GM23338 (cell line): Measurements from ENCODE around the gene MKRN2. TPM values are rescaled to one million over a fixed set of nuclear protein-coding genes. Genes with fewer than 3 reads are reported as not detected.

Experiments used
- ATAC-seq: fragments of 200-7000 bp; cut with Tn5 transposase; 3 replicates; pipeline ENCODE4 v1.9.1; 2020
- DNase-seq: peaks from one replicate; pipeline ENCODE4 v3.0.0-alpha.2; 2015; ENCODE audit warnings: low spot score
- H2AFZ ChIP-seq: fragments of 200-600 bp; sonication (generic); 2 replicates; pipeline ENCODE4 v1.8.0; 2016; ENCODE audit warnings: antibody characterized with exemption, mild to moderate bottlenecking, moderate library complexity
- H3F3A ChIP-seq: fragments of 200-600 bp; sonication (generic); replicated peaks from 2 replicates; pipeline ENCODE4 v1.8.0; 2017; ENCODE audit warnings: antibody characterized with exemption, mixed run types, low read depth
- H3K27ac ChIP-seq: fragments of 200-600 bp; sonication (generic); 2 replicates; pipeline ENCODE4 v1.6.1; 2016; ENCODE audit warnings: low read depth
- H3K27me3 ChIP-seq: fragments of 200-600 bp; sonication (generic); 2 replicates; pipeline ENCODE4 v1.8.0; 2016; ENCODE audit warnings: mild to moderate bottlenecking, mixed run types, moderate library complexity; ENCODE audit not compliant: insufficient read depth
- H3K36me3 ChIP-seq: fragments of 200-600 bp; sonication (generic); 2 replicates; pipeline ENCODE4 v1.8.0; 2016; ENCODE audit warnings: mild to moderate bottlenecking; ENCODE audit not compliant: insufficient read depth
- H3K4me1 ChIP-seq: fragments of 200-600 bp; sonication (generic); 2 replicates; pipeline ENCODE4 v1.8.0; 2016; ENCODE audit warnings: mild to moderate bottlenecking, moderate library complexity; ENCODE audit not compliant: insufficient read depth
- H3K4me2 ChIP-seq: fragments of 200-600 bp; sonication (generic); 2 replicates; pipeline ENCODE4 v1.7.1; 2017; ENCODE audit warnings: mixed run types
- H3K4me3 ChIP-seq: fragments of 200-600 bp; sonication (generic); 2 replicates; pipeline ENCODE4 v1.6.1; 2016; ENCODE audit warnings: mixed run types
- H3K79me2 ChIP-seq: fragments of 200-600 bp; sonication (generic); replicated peaks from 2 replicates; pipeline ENCODE4 v1.8.0; 2017; ENCODE audit warnings: mild to moderate bottlenecking; ENCODE audit not compliant: insufficient read depth
- H3K9me2 ChIP-seq: fragments of 200-600 bp; sonication (generic); 2 replicates; pipeline ENCODE4 v1.8.0; 2017; ENCODE audit not compliant: insufficient read depth
- H4K20me1 ChIP-seq: fragments of 200-600 bp; sonication (generic); replicated peaks from 2 replicates; pipeline ENCODE4 v1.8.0; 2017; ENCODE audit warnings: mild to moderate bottlenecking; ENCODE audit not compliant: insufficient read depth
- H3K27ac Mint-ChIP-seq: 2 replicates; pipeline ENCODE4 v1.8.0; 2020; ENCODE audit warnings: inconsistent platforms, mild to moderate bottlenecking, moderate library complexity, mixed read lengths
- H3K27me3 Mint-ChIP-seq: 3 replicates; pipeline ENCODE4 v1.8.0; 2022; ENCODE audit warnings: low read depth, mild to moderate bottlenecking, moderate library complexity, mixed read lengths, inconsistent platforms; ENCODE audit not compliant: insufficient read depth, poor library complexity
- H3K36me3 Mint-ChIP-seq: 3 replicates; pipeline ENCODE4 v1.8.0; 2021; ENCODE audit warnings: low read depth, mild to moderate bottlenecking, inconsistent platforms, moderate library complexity, mixed read lengths
- H3K4me1 Mint-ChIP-seq: 3 replicates; pipeline ENCODE4 v1.8.0; 2020; ENCODE audit warnings: mild to moderate bottlenecking, inconsistent platforms, mixed read lengths
- H3K4me3 Mint-ChIP-seq: 3 replicates; pipeline ENCODE4 v1.8.0; 2021; ENCODE audit warnings: moderate library complexity, mild to moderate bottlenecking, inconsistent platforms, mixed read lengths
- H3K9me3 Mint-ChIP-seq: 3 replicates; pipeline ENCODE4 v1.8.0; 2020; ENCODE audit warnings: moderate library complexity, mild to moderate bottlenecking, inconsistent platforms, mixed read lengths
- CREB1 ChIP-seq: fragments of 250-450 bp; sonication (Bioruptor Pico); IDR thresholded peaks from 2 replicates; pipeline ENCODE4 v1.5.0; 2020; ENCODE audit warnings: low read depth, mild to moderate bottlenecking, moderate library complexity
- JUNB ChIP-seq: IDR thresholded peaks from one replicate; pipeline ENCODE4 v1.6.1; 2016; ENCODE audit warnings: antibody characterized with exemption; ENCODE audit not compliant: unreplicated experiment
- ZNF331 ChIP-seq: fragments of 250-450 bp; sonication (Bioruptor Pico); IDR thresholded peaks from 2 replicates; pipeline ENCODE4 v1.5.0; 2020; ENCODE audit warnings: low read depth, mild to moderate bottlenecking, moderate library complexity
- polyA plus RNA-seq: library from polyadenylated mRNA; unstranded; fragments of >200 nt; fragmentation: Nextera tagmentation; extraction: Ambion mirVana; gene quantifications from 2 replicates; pipeline ENCODE4 v1.2.1, GENCODE V29; 2016
- total RNA-seq: library from RNA; depleted of rRNA; stranded (reverse); fragments of >200 nt; shearing (Covaris generic); gene quantifications from 2 replicates; pipeline ENCODE4 v1.2.3, GENCODE V29; 2014
- TF ChIP-seq, protein P1 (sequence below): IDR thresholded peaks from 2 replicates; pipeline ENCODE4 v1.6.1; 2016; ENCODE audit warnings: antibody characterized with exemption
- TF ChIP-seq, protein P2 (sequence below): fragments of 250-450 bp; sonication (Bioruptor Pico); IDR thresholded peaks from 2 replicates; pipeline ENCODE4 v1.5.0; 2020; ENCODE audit warnings: mild to moderate bottlenecking, moderate library complexity
- TF ChIP-seq, protein P3 (sequence below): IDR thresholded peaks from one replicate; pipeline ENCODE4 v1.6.1; 2018; ENCODE audit warnings: antibody characterized with exemption; ENCODE audit not compliant: unreplicated experiment

MKRN2 gene
- total and polyA plus RNA-seq, 2 experiments from 2014 or later = 11.4 to 24.6 TPM

DNA sequence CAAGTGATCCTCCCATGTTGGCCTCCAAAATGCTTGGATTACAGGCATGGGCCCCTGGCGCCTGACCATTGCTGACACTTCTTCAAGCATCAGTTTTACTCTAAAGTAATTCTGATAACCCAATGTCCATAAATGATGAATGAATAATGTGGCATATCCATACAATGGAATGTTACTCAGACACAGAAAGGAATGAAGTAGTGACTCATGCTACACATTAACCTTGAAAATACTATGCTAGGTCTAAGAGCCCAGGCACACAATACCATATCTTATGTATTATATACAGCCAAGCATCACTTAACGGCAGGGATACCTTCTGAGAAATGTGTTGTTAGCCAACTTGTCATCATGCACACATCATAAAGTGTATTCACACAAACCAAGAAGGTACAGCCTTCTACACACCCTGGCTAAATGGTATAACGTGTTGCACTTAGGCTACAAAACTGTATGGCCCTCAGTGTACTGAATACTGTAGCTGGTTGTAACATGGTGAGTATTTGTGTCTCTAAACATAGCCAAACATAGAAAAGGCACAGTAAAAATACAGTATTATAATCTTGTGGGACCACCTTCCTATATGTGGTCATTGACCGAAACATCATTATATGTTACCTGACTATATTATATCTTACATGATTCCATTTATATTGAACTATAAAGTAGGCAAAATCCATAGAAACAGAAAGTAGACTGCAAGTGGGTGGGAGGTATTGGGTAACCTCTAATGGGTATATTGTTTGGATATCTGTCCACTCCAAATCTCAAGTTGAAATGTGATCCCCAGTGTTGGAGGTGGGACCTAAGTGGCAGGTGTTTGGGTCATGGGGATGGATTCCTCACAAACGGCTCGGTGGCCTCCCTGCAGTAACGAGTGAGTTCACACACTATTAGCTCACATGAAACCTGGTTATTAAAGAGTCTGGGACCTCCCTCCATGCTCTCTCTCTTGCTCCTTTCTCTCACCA, 31.4 kb downstream of the MKRN2 start:
- H3K4me3 Mint-ChIP-seq = no peak overlapping the region
- no peaks in the 10 kb centered on the region for H3K9me3 Mint-ChIP-seq
- Histone ChIP-seq H3K4me1 (no peaks in the 10 kb centered on the region), H3K4me2 (no peak overlapping the region), H3K9me2 (no peaks in the 10 kb centered on the region), H2AFZ (no peak overlapping the region), H3K4me3 (no peak overlapping the region), H3K27ac (no peak overlapping the region), H3F3A (peaks cover 6% of the 10 kb centered on the region; the same call in 1 of the 2 replicates), H3K79me2 (no peaks in the 10 kb centered on the region), H3K36me3 (peaks cover 27% of the 10 kb centered on the region; the same call in 1 of the 2 replicates), H3K27me3 (no peaks in the 10 kb centered on the region), H4K20me1 (peaks cover 15% of the 10 kb centered on the region)
- no peak for DNase-seq
- H3K4me1 Mint-ChIP-seq = peaks cover 3% of the 10 kb centered on the region; the same call in 1 of the 3 replicates
- H3K27me3 Mint-ChIP-seq = peaks cover 15% of the 10 kb centered on the region
- H3K36me3 Mint-ChIP-seq = peaks cover 68% of the 10 kb centered on the region
- H3K27ac Mint-ChIP-seq = no peak overlapping the region
- ATAC-seq = no peak
- TF ChIP-seq, protein P1, sequence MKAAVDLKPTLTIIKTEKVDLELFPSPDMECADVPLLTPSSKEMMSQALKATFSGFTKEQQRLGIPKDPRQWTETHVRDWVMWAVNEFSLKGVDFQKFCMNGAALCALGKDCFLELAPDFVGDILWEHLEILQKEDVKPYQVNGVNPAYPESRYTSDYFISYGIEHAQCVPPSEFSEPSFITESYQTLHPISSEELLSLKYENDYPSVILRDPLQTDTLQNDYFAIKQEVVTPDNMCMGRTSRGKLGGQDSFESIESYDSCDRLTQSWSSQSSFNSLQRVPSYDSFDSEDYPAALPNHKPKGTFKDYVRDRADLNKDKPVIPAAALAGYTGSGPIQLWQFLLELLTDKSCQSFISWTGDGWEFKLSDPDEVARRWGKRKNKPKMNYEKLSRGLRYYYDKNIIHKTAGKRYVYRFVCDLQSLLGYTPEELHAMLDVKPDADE = no peak
- TF ChIP-seq, protein P2, sequence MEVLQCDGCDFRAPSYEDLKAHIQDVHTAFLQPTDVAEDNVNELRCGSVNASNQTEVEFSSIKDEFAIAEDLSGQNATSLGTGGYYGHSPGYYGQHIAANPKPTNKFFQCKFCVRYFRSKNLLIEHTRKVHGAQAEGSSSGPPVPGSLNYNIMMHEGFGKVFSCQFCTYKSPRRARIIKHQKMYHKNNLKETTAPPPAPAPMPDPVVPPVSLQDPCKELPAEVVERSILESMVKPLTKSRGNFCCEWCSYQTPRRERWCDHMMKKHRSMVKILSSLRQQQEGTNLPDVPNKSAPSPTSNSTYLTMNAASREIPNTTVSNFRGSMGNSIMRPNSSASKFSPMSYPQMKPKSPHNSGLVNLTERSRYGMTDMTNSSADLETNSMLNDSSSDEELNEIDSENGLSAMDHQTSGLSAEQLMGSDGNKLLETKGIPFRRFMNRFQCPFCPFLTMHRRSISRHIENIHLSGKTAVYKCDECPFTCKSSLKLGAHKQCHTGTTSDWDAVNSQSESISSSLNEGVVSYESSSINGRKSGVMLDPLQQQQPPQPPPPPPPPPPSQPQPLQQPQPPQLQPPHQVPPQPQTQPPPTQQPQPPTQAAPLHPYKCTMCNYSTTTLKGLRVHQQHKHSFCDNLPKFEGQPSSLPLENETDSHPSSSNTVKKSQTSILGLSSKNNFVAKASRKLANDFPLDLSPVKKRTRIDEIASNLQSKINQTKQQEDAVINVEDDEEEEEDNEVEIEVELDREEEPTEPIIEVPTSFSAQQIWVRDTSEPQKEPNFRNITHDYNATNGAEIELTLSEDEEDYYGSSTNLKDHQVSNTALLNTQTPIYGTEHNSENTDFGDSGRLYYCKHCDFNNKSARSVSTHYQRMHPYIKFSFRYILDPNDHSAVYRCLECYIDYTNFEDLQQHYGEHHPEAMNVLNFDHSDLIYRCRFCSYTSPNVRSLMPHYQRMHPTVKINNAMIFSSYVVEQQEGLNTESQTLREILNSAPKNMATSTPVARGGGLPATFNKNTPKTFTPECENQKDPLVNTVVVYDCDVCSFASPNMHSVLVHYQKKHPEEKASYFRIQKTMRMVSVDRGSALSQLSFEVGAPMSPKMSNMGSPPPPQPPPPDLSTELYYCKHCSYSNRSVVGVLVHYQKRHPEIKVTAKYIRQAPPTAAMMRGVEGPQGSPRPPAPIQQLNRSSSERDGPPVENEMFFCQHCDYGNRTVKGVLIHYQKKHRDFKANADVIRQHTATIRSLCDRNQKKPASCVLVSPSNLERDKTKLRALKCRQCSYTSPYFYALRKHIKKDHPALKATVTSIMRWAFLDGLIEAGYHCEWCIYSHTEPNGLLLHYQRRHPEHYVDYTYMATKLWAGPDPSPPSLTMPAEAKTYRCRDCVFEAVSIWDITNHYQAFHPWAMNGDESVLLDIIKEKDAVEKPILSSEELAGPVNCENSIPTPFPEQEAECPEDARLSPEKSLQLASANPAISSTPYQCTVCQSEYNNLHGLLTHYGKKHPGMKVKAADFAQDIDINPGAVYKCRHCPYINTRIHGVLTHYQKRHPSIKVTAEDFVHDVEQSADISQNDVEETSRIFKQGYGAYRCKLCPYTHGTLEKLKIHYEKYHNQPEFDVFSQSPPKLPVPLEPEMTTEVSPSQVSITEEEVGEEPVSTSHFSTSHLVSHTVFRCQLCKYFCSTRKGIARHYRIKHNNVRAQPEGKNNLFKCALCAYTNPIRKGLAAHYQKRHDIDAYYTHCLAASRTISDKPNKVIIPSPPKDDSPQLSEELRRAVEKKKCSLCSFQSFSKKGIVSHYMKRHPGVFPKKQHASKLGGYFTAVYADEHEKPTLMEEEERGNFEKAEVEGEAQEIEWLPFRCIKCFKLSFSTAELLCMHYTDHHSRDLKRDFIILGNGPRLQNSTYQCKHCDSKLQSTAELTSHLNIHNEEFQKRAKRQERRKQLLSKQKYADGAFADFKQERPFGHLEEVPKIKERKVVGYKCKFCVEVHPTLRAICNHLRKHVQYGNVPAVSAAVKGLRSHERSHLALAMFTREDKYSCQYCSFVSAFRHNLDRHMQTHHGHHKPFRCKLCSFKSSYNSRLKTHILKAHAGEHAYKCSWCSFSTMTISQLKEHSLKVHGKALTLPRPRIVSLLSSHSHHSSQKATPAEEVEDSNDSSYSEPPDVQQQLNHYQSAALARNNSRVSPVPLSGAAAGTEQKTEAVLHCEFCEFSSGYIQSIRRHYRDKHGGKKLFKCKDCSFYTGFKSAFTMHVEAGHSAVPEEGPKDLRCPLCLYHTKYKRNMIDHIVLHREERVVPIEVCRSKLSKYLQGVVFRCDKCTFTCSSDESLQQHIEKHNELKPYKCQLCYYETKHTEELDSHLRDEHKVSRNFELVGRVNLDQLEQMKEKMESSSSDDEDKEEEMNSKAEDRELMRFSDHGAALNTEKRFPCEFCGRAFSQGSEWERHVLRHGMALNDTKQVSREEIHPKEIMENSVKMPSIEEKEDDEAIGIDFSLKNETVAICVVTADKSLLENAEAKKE (CRISPR knock-in tag) = no peak
- no peak for TF ChIP-seq ZNF331 (CRISPR knock-in tag)
- TF ChIP-seq, protein P3, sequence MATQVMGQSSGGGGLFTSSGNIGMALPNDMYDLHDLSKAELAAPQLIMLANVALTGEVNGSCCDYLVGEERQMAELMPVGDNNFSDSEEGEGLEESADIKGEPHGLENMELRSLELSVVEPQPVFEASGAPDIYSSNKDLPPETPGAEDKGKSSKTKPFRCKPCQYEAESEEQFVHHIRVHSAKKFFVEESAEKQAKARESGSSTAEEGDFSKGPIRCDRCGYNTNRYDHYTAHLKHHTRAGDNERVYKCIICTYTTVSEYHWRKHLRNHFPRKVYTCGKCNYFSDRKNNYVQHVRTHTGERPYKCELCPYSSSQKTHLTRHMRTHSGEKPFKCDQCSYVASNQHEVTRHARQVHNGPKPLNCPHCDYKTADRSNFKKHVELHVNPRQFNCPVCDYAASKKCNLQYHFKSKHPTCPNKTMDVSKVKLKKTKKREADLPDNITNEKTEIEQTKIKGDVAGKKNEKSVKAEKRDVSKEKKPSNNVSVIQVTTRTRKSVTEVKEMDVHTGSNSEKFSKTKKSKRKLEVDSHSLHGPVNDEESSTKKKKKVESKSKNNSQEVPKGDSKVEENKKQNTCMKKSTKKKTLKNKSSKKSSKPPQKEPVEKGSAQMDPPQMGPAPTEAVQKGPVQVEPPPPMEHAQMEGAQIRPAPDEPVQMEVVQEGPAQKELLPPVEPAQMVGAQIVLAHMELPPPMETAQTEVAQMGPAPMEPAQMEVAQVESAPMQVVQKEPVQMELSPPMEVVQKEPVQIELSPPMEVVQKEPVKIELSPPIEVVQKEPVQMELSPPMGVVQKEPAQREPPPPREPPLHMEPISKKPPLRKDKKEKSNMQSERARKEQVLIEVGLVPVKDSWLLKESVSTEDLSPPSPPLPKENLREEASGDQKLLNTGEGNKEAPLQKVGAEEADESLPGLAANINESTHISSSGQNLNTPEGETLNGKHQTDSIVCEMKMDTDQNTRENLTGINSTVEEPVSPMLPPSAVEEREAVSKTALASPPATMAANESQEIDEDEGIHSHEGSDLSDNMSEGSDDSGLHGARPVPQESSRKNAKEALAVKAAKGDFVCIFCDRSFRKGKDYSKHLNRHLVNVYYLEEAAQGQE = no peak
- TF ChIP-seq JUNB = no peak
- no peak for TF ChIP-seq CREB1 (CRISPR knock-in tag)
